Measurements from ENCODE around the gene LYVE1.

Gene LYVE1

DNA sequence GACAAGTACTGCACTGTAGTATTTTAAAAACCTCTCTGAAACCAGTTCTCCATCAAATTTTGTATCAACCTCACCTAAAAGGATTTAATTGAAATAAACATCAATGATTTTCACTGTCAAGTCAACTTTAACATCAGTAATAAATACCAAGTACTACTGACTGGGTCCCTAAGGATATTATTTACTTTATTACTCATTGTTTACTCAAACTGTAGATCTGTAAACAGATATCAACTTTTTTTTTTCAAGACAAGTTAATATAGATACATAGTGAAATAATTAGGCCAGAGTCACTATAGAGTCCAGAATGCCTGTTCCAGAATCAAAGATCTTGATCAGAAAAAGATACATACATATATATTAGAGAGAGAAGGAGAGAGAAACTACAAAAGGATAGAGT is 29.1 kb downstream of the LYVE1 start:
- in situ Hi-C loops (cut with HindIII; ENCODE audit: low pct_ligation_motif_present, low pct_unique_long_range_greater_than_20kb, low sequenced_read_pairs) = no loop called here
- DNase-seq = no peak

DNA sequence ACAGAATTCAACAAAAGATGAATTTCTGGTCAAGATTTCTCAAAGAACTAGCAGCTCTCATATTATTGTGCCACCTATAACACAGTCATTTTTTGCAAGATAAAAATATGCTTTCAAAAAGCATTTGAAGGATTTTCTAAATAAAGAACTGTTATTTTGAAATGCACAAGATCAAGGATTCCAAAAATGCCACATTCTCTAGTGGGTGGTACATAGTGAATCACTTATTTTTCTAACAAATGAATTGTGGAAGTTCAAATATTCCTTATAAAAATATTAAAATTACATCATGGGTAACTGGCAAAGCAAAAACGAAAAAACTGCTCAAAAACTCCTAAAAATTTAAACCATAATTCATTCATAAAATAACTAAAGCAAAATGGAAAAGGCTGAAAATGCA is 29.5 kb downstream of the LYVE1 start:
- in situ Hi-C loops (cut with HindIII; ENCODE audit: low pct_ligation_motif_present, low pct_unique_long_range_greater_than_20kb, low sequenced_read_pairs) = no loop called here
- no peak for DNase-seq

DNA sequence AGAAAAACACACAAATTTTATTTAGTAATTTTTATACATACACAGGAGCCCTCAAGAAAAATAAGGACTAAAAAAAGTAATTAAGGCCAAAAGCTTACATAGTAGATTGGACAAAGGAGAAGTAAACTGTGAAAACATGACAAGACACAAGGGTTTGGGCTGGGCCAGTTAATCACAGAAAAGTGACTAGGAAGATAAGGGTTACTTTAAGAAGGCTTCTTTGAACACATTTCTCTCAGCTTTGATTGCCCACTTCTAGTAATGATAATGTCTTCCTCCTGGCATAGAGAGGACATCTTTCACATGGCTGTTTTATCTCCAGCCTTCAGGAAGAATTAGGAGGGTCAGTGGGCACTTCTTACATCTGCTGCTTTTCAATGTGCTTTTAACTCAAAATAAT is 30.9 kb downstream of the LYVE1 start:
- DNase-seq = no peak
- in situ Hi-C loops (cut with HindIII; ENCODE audit: low pct_ligation_motif_present, low pct_unique_long_range_greater_than_20kb, low sequenced_read_pairs) = no loop called here

DNA sequence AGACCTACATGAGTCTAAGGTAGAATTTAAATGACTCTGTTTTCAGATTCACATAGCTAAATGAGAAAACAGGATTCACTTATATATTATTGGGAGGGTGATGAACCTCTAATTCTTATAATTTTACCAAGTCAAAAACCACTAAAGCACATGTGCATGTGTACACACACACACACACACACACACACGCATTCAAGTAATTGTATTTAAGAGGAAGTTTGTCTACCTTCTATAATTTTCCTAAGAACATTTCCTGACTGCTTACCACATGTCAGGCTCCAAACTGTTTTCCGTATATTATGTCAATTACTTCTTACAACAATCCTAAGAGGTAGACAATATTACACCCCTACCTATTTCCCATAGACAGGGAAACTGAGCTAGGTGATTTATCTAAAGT is 34.1 kb downstream of the LYVE1 start:
- in situ Hi-C loops (cut with HindIII; ENCODE audit: low pct_ligation_motif_present, low pct_unique_long_range_greater_than_20kb, low sequenced_read_pairs) = no loop called here
- no peak for DNase-seq

DNA sequence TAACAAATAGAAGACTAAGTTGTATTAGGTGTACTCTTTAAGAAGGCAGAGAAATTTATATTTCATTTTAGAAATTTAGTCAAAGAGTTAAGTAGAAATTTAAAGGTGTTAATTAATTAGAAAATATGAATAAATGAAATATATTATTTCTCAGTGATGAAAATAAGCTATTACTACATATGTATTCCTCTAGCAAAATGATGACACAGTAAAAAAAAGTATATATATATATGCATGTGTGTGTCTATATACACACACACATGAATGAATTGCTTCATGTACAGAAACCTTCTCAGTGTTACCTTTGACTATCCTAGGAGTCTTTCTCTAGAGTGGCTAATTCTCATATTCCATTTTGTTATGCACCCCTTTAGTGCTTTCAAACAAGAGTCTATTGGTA is 35.1 kb downstream of the LYVE1 start:
- in situ Hi-C loops (cut with HindIII; ENCODE audit: low pct_ligation_motif_present, low pct_unique_long_range_greater_than_20kb, low sequenced_read_pairs) = no loop called here
- DNase-seq = no peak

DNA sequence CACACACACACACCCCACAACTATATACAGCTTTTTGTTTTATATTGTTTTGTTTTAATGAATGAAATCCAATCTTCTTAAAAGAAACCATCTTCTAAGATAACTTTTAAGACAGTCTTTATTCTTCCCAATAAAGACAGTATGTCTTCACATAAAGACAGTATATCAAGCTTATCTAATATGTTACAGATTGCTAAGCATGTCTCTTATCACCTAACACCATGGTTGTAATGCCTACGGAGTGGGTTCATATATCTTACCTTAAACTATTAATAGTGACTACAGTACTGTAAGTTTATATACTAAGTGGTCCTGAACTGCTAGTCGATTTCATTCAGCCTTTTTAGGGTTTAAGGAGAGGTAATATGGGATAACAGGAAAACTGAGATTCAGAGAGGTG is 35.9 kb downstream of the LYVE1 start:
- in situ Hi-C loops (cut with HindIII; ENCODE audit: low pct_ligation_motif_present, low pct_unique_long_range_greater_than_20kb, low sequenced_read_pairs) = no loop called here
- DNase-seq = no peak

DNA sequence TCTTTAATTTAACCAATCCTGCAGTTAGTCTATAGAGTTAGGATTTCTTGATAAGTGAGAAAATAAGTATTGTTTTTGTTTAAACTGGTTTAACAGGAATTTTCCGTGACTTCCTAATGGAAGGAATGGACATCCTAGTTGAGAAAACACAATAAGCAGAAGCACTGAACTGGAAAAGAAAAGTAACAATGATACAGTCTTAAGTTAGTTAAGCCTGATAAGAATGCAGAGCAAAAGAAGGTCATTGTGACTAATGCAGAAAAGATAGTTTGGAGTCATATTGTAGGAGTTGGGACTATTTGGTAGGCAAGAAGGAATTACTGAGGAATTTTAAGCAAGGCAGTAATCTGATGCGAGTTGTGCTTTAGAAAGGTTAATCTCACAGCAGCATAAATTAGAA is 39.2 kb downstream of the LYVE1 start:
- in situ Hi-C loops (cut with HindIII; ENCODE audit: low pct_ligation_motif_present, low pct_unique_long_range_greater_than_20kb, low sequenced_read_pairs) = no loop called here

DNA sequence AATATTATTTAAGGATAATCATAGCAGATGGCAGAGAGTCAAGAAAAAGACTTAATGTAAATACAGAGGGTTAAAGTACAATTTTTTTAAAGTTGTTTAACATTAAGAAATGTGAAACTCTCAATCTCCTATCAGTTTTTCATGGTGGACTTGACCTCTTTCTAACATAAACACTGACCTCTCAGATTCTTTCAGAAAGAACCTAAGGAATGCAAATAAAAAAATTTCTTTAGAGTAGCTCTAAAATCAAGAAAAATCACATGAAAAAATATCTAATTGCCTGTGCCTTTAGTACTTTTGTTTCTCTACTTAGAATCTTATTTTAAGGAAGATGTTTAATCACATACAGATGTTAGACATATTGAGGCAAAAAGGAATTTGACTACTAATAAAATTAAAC is 40.3 kb downstream of the LYVE1 start:
- in situ Hi-C loops (cut with HindIII; ENCODE audit: low pct_ligation_motif_present, low pct_unique_long_range_greater_than_20kb, low sequenced_read_pairs) = no loop called here
- no peak for DNase-seq

More for the DNA sequence above, 39.2 kb downstream of the LYVE1 start:
- no peak for DNase-seq

DNA sequence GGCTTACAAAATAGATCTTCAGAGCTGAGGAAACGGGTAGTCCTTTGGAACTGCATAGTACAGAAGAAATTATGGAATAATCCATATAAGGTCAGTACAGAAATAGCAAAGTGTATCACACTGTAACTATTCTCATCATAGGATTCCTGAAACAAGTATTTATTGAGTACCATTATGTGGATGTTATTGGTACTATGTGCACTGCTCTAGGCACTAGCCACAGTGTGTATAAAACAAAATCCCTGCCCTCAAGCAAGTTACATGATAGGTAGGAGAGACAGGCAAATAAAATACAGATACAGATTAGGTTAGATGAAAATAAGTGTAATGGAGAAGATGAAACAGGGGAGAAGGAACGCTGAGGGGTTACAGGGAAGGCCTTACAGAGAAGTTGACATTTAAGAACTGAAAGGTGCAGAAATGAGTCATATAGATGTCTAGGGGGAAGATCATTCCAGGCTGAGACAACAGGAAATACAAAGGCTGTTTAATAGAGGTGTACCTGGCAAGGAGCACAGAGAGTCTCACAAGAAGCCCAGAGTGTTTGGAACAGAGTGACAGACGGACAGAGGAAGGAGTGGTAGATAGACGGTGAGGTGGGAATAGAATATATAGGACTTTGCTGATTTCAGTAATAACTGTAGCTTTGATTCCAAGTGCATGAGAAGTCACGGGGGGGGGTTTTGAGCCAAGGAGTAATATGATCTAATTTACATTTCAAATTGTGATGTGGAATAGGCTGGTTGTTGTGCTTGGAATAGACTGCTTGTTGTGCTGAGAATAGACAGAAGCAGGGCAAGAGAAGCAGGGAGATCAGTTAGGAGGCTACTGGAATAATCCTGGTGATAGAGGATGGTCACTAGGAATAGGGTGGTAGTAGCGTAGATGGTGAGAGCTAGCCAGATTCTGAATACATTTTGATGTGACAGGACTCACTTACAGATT is 41.2 kb downstream of the LYVE1 start:
- in situ Hi-C loops (cut with HindIII; ENCODE audit: low pct_ligation_motif_present, low pct_unique_long_range_greater_than_20kb, low sequenced_read_pairs) = no loop called here
- no peak for DNase-seq

DNA sequence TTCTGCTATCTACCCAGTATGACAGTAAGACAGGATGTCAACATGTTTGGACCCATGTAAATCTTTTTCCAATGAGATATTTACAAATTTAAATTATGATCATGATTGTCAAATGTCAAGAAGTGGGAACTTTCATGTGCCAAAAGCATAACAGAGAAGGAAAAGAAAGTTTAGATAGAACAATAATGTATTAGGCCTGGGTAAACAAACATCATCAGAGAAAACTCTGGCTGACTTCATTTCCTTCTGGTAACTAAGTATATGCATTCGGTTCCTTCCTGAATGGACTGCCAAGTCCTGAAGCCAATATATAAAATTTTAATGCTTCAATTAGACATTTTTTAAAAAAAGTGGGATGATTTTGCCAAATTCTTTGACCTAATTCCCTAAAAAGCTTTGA is 44.0 kb downstream of the LYVE1 start:
- DNase-seq = no peak
- in situ Hi-C loops (cut with HindIII; ENCODE audit: low pct_ligation_motif_present, low pct_unique_long_range_greater_than_20kb, low sequenced_read_pairs) = no loop called here

DNA sequence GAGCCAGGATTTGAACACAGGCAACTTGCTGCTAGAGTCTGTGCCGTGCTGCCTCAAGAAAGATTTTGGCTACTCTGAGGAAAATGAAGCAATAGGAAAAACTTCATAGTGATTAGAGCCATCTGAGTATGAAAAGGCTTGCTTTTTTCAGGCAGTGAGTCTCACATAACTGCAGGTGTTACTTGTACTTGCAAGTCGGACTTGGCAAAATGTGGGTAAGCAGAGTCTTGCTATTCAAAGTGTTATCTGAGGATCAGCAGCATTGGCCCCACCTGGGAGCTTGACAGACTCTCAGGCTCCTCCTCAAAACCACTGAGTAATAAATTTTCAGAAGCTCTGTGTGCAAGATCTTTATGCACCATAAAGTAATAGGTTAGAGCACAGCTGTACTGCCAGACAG is 45.5 kb downstream of the LYVE1 start:
- in situ Hi-C loops (cut with HindIII; ENCODE audit: low pct_ligation_motif_present, low pct_unique_long_range_greater_than_20kb, low sequenced_read_pairs) = no loop called here
- DNase-seq = no peak

DNA sequence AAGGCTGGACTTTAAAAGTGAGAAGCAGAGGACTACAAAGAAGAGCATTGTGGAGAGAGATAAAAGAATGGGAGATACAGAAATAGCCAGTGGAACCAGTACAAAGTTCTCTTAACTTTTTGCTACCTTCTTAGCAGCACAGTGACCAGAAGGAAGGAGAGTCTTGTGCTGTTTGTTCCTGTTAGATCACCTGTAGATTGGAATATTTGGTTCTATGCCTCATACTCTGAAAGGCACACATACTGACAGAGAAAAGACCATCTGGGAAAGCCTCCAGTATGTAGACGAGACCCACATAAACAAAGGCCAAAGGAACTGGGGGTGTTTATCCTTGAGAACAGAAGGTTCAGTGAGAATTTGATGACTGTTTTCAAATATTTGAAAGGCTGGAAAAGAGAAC is 46.2 kb downstream of the LYVE1 start:
- in situ Hi-C loops (cut with HindIII; ENCODE audit: low pct_ligation_motif_present, low pct_unique_long_range_greater_than_20kb, low sequenced_read_pairs) = no loop called here
- no peak for DNase-seq

DNA sequence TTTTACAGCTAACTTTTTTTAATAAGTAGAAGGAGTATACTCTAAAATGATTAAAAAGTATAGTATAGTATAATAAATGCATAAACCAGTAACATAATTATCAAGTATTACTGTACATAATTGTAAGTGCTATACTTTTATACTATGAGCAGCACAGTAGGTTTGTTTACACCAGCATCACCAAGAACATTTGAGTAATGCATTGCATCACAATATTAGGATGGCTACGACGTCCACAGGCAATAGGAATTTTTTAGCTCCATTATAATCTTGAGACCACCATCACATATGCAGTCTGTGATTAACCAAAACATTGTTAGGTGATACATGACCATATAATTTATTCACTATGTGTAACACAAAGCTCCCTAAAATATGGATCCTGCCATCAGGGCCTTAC is 47.9 kb downstream of the LYVE1 start:
- DNase-seq = no peak
- in situ Hi-C loops (cut with HindIII; ENCODE audit: low pct_ligation_motif_present, low pct_unique_long_range_greater_than_20kb, low sequenced_read_pairs) = no loop called here

DNA sequence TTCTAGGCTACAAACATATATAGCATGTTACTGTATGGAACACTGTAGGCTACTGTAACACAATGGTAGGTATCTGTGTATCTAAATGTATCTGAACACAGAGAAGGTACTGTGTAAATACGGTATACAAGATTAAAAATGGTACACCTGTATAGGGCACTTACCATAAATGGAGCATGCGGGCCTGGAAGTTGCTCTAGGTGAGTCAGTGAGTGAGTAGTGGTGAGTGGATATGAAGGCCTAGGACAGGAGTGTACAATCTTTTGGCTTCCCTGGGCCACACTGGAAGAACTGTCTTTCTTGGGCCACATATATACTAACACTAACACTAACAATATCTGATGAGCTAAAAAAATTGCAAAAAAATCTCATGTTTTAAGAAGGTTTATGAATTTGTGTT is 48.8 kb downstream of the LYVE1 start:
- in situ Hi-C loops (cut with HindIII; ENCODE audit: low pct_ligation_motif_present, low pct_unique_long_range_greater_than_20kb, low sequenced_read_pairs) = no loop called here
- no peak for DNase-seq

DNA sequence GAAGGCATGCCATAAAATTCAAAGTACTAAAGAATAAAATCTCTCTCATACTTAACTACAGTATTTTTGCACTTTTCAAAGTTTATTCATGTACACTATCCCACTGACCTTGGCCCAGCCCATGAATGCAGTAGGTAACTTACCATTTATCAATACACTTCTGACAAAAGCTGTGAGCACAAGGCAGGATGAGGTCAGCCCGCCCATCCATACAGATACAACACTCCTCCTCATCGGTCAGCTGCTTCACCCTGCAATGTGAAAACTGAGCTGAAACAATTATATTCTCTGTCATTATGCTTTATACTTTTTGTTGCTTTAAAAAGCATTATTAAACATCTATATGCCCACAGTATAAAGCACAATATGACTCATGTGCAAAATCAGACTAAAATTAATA is 49.6 kb downstream of the LYVE1 start:
- no peak for DNase-seq
- in situ Hi-C loops (cut with HindIII; ENCODE audit: low pct_ligation_motif_present, low pct_unique_long_range_greater_than_20kb, low sequenced_read_pairs) = no loop called here

DNA sequence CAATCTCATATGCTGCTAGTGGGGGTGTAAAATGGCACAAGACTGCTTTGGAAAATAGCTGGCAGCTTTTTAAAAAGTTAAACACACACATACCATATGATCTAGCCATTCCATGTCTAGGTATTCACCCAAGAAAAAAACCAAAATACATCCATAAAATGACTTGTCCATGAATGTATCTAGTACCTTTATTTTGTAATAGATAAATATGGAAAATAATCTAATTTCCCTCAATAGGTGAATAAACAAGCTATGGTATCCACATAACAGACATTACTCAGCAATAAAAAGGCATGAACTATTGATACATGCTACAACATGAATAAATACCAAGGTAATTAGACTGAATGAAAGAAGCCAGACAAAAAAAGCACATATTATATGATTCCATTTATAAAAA is 50.3 kb downstream of the LYVE1 start:
- in situ Hi-C loops (cut with HindIII; ENCODE audit: low pct_ligation_motif_present, low pct_unique_long_range_greater_than_20kb, low sequenced_read_pairs) = no loop called here
- no peak for DNase-seq

DNA sequence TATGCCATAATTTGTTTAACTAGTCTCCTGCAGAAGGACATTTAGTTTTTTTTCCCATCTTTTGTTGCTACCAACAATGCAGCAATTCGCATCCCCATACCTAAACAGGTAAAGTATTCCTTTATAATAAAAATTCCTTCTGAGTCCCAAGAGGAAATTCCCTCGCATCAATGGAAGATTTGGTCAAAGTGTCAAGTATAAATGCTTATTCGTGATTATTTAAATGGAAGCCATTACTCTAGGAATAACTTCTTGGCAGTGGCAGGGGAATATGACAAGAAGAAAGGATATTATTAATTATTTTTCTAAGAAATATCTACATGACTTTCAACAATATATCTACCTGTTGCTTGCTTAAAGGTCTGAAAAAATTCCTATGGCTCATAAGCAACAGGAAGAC is 53.0 kb downstream of the LYVE1 start:
- no peak for DNase-seq
- in situ Hi-C loops (cut with HindIII; ENCODE audit: low pct_ligation_motif_present, low pct_unique_long_range_greater_than_20kb, low sequenced_read_pairs) = no loop called here

DNA sequence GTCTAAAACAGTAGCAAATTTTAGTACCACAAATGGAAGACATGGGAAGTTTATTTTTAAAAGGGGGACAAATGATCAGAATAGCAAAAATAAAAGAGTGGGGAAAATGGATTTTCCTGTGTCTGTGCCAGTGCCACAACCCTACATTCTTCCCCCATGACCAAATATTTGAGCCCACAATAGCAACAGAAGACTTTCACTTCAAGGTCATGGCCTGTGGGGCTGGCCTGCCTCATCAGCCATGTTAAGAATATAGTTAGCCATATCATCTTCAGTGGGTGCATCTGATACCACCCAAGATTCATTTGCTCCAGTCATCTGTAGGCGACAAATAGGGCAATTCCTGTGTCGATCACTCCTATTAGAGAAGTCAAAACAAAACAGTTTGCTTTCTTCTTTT is 53.8 kb downstream of the LYVE1 start:
- DNase-seq = no peak
- in situ Hi-C loops (cut with HindIII; ENCODE audit: low pct_ligation_motif_present, low pct_unique_long_range_greater_than_20kb, low sequenced_read_pairs) = no loop called here

DNA sequence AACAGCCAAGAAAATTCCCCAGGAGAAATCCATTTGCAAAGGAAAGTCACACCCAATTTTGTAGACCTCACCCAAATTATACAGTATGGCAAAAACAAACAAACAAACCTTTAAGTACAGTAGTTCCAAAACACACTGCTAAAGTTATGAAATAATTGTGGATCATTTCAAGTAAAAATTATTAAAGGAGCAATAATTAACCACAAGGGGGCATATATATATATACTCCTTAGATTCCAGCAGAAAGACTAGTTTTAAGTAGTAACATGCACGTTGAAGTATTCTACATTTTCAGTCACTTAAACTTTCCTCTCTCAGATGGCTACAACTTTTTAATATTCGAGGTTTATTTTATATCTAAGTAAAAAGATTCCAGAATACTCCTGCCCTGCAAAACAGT is 54.3 kb downstream of the LYVE1 start:
- peak; percentile 5 for DNase-seq
- in situ Hi-C loops (cut with HindIII; ENCODE audit: low pct_ligation_motif_present, low pct_unique_long_range_greater_than_20kb, low sequenced_read_pairs) = no loop called here

DNA sequence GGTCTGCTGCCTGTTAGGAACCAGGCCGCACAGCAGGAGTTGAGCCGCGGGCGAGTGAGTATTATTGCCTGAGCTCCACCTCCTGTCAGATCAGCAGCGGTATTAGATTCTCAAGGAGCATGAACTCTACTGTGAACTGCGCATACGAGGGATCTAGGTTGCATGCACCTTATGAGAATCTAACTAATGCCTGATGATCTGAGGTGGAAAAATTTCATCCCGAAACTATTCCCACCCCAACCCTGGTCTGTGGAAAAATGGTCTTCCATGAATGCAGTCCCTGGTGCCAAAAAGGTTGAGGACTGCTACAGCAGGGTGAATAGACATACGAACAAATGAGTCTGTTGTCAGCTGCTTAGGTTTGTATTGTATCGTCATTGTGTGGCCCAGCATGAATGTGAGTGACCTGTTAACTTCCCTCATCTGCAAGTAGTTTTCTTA is 57.3 kb downstream of the LYVE1 start:
- no peak for DNase-seq
- in situ Hi-C loops (cut with HindIII; ENCODE audit: low pct_ligation_motif_present, low pct_unique_long_range_greater_than_20kb, low sequenced_read_pairs) = no loop called here

All from ACHN (cell line).